Midbrain (tissue), 1 donor: Measurements from ENCODE around the gene CNTN5.

Source experiments
- DNase-seq: peaks from one replicate; lab custom pipeline; 2025; lab: John Stamatoyannopoulos, UW

The CNTN5 gene

GRCh38 chr11:99614352-99614751 lies 593.6 kb downstream of the CNTN5 start:
- no peak for DNase-seq

DNA sequence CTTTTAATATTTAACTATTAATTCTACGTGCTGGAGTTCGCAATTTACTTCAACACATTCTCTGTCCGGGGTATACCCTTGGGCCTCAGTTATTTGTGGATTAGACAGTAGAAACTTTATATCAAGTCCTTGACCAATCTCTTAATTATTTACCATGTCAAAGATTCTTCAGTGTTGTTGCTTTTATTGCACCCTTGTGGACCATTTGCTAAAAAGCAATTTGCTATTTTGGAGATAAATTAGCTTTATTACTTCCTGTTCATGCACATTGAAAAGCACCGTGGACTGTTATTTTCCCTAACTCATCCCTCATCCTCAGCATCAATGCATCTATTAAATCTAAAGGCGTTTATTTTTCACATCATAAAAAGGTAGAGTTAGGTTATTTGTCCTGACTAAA lies 609.9 kb downstream of the CNTN5 start:
- no peak for DNase-seq

GRCh38 chr11:99631618-99632017 lies 610.9 kb downstream of the CNTN5 start:
- no peak for DNase-seq

- no peak for DNase-seq
These were observed 612.2 kb downstream of the CNTN5 start for GRCh38 chr11:99632969-99633368.

GRCh38 chr11:99634581-99634980 lies 613.8 kb downstream of the CNTN5 start:
- no peak for DNase-seq

- DNase-seq = no peak
These were observed 617.4 kb downstream of the CNTN5 start for GRCh38 chr11:99638073-99638553.

DNA sequence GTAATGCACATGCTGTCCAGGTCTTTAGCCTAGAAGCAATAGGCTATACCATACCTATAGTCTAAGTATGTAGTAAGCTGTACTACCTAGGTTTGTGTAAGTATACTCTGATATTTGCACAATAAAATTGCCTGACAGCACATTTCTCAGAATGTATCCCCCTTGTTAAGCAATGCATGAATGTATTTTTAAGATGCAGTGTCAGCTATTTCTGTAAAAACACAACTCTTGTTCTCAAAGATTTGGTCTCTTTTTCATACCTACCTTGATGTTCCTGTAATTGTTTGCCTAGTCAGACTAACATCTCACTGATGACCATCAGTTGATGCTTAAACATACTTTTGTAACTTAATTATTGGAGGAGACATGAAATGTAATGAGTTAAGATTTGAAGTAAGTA lies 619.9 kb downstream of the CNTN5 start:
- DNase-seq = no peak

DNA sequence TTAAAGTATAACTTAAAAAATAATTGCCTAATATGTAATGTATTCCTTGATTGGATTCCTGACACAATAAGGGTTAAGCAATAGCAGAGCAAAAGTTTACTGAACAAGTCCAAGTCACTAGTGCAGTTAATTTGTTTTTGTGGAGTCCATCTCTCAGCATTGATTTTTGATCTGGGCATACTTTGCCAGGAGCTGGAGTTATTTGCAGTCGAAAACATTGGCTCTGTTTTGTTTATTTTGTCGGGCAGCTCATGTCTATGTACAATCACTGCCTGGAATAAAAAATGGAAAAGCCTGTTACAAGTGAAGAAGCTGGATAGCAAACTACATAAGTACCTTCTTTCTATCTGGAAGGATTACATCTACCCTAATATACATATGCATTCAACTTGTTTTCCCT lies 625.2 kb downstream of the CNTN5 start:
- no peak for DNase-seq

- no peak for DNase-seq
These were observed 649.4 kb downstream of the CNTN5 start for GRCh38 chr11:99670067-99670676.

GRCh38 chr11:99671808-99672409 lies 651.2 kb downstream of the CNTN5 start:
- DNase-seq = no peak

GRCh38 chr11:99676292-99676691 lies 655.5 kb downstream of the CNTN5 start:
- DNase-seq = no peak

- no peak for DNase-seq
These were observed 661.4 kb downstream of the CNTN5 start for GRCh38 chr11:99682171-99682570.

DNA sequence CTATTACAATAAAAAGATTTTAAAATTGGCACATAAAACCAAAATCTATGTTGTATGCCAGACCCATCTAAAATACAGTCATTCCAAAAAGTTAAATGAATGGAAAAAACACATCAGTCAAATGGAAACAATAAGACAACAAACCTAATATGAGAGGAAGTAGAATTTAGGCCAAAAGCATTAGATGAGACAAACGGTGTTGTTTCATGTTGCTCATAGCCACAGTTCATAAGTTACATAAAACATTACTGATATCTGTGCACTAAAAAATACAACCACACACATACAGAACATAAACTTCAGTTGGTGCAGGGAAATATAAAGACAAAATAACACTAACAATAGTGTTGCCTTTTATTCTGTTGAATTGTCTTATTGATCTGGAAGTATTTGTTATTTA lies 661.9 kb downstream of the CNTN5 start:
- no peak for DNase-seq

DNA sequence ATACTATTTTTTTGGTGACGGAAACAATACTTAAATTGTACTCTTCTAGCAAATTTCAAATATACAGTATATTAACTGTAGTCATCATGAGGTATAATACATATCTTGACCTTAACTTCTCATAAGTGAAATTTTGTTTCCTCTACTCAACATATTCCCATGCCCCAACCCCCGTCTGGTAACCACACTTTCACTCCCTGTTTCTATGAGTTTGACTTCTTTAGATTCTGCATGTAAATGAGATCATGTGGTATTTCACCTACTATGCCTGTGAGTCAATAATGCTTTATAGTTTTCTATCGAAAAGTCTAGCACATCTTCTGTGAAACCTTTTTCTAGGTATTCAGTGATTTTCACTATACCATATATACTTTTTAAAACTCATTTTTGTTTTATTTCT lies 663.2 kb downstream of the CNTN5 start:
- DNase-seq = no peak

GRCh38 chr11:99686838-99687237 lies 666.1 kb downstream of the CNTN5 start:
- no peak for DNase-seq

DNA sequence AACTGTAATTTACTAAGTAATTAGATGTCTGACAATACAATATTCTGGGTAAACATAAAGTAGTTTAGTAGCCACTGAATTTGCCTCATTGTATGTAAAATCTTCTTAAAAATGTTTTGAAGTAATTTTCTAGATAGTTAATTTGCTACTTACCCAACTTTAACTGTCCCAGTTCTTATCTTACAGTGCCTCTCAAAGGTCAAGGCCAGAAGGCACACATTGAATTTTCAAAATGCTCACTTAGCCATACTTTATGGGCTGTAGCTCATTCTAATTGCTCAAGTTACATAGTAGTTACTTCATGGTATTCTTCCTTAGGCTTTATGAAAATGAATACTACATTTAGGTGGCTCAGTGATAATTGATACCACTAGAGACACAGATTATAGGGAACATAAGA lies 666.6 kb downstream of the CNTN5 start:
- no peak for DNase-seq

GRCh38 chr11:99693941-99694492 lies 673.3 kb downstream of the CNTN5 start:
- no peak for DNase-seq

GRCh38 chr11:99695106-99695505 lies 674.4 kb downstream of the CNTN5 start:
- DNase-seq = no peak

DNA sequence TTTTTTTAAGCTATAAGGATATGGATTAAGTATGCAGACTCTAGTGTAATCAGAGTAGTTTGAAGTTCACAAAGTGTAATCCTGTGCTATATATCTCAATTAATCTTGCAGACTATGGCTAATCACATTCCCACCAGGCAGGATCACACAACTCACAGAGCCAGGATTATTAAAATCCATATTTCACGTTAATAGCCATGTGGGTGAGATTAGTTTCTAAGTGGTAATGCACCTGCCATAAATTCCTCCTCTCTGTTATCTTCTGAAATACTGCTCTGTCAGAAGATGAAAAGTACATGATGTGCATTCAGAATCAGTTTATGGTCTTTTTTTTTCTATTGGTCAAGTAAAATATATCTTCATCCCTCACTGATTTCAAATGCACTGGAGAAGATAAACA lies 686.1 kb downstream of the CNTN5 start:
- no peak for DNase-seq

DNA sequence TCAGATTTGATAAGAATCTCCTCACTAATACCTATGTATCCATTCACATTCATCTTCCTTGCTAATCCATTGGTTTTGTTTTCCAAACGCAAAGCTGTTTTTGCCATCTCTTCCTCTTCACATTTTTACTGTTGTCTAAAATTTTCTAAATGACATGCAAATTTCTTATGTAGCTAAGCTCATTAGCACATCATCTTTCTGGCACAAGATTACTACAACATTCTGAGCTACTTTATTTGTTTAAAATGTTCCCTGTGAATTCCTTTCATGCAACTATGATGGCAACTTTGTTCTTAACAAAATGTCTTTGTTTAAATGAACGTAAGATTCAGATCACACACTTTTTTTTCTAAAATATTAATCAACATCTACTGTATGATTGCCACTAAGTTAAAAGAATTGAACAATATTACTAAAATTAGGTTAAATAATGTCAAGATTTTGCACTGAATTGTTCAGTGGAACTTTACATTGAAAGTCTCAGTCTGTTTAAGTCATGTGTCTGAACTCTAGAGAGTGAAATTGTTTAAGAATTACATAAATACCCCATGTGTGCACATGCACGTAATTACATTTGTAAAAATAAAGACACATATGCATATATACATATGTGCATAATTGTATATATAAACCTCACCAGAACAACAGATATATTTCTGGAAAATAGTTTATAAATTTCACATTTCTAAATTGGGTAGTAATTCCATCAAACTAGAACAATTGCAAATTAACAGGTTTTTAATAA lies 688.4 kb downstream of the CNTN5 start:
- no peak for DNase-seq

- no peak for DNase-seq
These were observed 695.6 kb downstream of the CNTN5 start for GRCh38 chr11:99716302-99716701.

DNA sequence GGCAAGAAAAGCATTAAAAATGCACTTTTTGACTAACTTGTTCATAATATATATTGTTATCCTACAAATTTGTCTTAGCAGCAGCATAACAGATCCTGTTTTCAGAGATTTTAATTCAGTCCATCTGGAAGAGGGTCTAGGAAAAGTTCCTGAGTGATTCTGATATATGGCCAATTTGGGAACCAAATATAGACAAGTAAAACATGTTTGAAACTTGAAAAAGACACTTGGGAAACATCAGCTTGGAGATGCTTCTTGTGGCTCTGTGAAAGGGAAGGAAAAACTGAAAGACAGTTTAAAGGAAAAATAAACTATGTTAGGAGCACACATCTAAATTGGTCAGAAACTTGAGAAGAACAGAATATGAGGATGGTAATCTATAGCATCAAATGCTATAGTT lies 697.5 kb downstream of the CNTN5 start:
- DNase-seq = no peak

- DNase-seq = peak; percentile 20
These were observed 718.8 kb downstream of the CNTN5 start for GRCh38 chr11:99739464-99740089.
